Thyroid gland (tissue), 4 donors: ENCODE data around the gene TTC33. TPM values are rescaled to one million over a fixed set of nuclear protein-coding genes. Genes with fewer than 3 reads are reported as not detected.

ENCODE experiments used
- DNase-seq, 2 donors: peaks; one replicate each; pipeline ENCODE4 v3.0.0-alpha.2; 2019
- H3K27ac ChIP-seq, 3 donors: fragments of 200-600 bp; sonication (generic); 1 replicate in 2 of 3; 2 replicates in 1 of 3; pipeline ENCODE4 v1.5.1; 2016 to 2019; ENCODE audit warnings: mild to moderate bottlenecking in 1 of 3, moderate library complexity in 1 of 3
- H3K27me3 ChIP-seq: fragments of 200-600 bp; sonication (generic); one replicate; pipeline ENCODE4 v1.5.1; 2019
- H3K36me3 ChIP-seq, 2 donors: fragments of 200-600 bp; sonication (generic); one replicate each; pipeline ENCODE4 v1.5.1; 2016 to 2019
- H3K4me1 ChIP-seq, 2 donors: fragments of 200-600 bp; sonication (generic); one replicate each; pipeline ENCODE4 v1.5.1; 2017 to 2019
- H3K4me3 ChIP-seq, 3 donors: fragments of 200-600 bp; sonication (generic); replicated peaks in 1 of 3; 1 replicate in 2 of 3; 2 replicates in 1 of 3; pipeline ENCODE4 v1.5.1; 2016; ENCODE audit warnings: mild to moderate bottlenecking in 1 of 3
- H3K9me3 ChIP-seq: fragments of 200-600 bp; sonication (generic); one replicate; pipeline ENCODE4 v1.5.1; 2017
- CTCF ChIP-seq, 6 experiments: fragments of 200-600 bp in 3 of 6; fragments of 450-650 bp in 3 of 6; sonication (generic) in 3 of 6; IDR thresholded peaks; one replicate each; pipeline ENCODE4 v1.5.1; 2016 to 2019; ENCODE audit warnings: antibody characterized with exemption in 6 of 6, mild to moderate bottlenecking in 2 of 6, inconsistent platforms in 1 of 6, moderate library complexity in 1 of 6
- POLR2A ChIP-seq, 2 donors: fragments of 450-650 bp; IDR thresholded peaks; one replicate each; pipeline ENCODE4 v1.6.1; 2017; ENCODE audit warnings: antibody characterized with exemption in 2 of 2, mild to moderate bottlenecking in 2 of 2, moderate library complexity in 1 of 2
- WGBS, 2 donors: methylation state at CpG; one replicate each; pipeline ENCODE4 v1.1.5; 2017; 5-methylcytosine and 5-hydroxymethylcytosine counted together
- intact Hi-C: fragments of 100-400 bp; cut with DNase I; formaldehyde crosslinking; loops from one replicate; pipeline ENCODE4 v1.15.1; 2023
- total RNA-seq, 4 donors: library from RNA; depleted of rRNA; stranded (reverse); fragments of >200 nt; gene quantifications; one replicate each; pipeline ENCODE4 v1.2.3, GENCODE V29; 2016

The TTC33 gene
- total RNA-seq, 4 donors from 2014 or later, result 18.7 to 35.2 (median 24.9) TPM

- Histone ChIP-seq H3K27me3 (no peaks in the 10 kb centered on the region), H3K36me3 (no peaks in the 10 kb centered on the region), H3K9me3 (no peaks in the 10 kb centered on the region), H3K4me3 (no peak overlapping the region), H3K4me1 (no peaks in the 10 kb centered on the region), H3K27ac (no peak overlapping the region)
- TF ChIP-seq CTCF (IDR thresholded peaks at IDR 0.05) (no peak), POLR2A (IDR thresholded peaks at IDR 0.05) (no peak)
- DNase-seq, result no peak
- intact Hi-C loops, result no loop called here
- 65 to 91% methylated on average over 2 to 3 of the region's 3 CpGs for WGBS, 2 donors
These were observed 121.6 kb downstream of the TTC33 start for GRCh38 chr5:40634154-40634553.

- intact Hi-C loops, result no loop called here
- Histone ChIP-seq H3K27me3 (no peaks in the 10 kb centered on the region), H3K27ac (no peak overlapping the region), H3K9me3 (no peaks in the 10 kb centered on the region), H3K36me3 (no peaks in the 10 kb centered on the region), H3K4me3 (no peak overlapping the region), H3K4me1 (no peaks in the 10 kb centered on the region)
- DNase-seq, result no peak
- no peak for TF ChIP-seq POLR2A (IDR thresholded peaks at IDR 0.05)
- TF ChIP-seq CTCF (IDR thresholded peaks at IDR 0.05), result no peak
- WGBS, 2 donors, result 89 to 90% methylated on average over 7 of the region's 7 CpGs
These were observed 124.5 kb downstream of the TTC33 start for GRCh38 chr5:40631236-40631635.

- Histone ChIP-seq H3K27me3 (no peaks in the 10 kb centered on the region), H3K9me3 (no peaks in the 10 kb centered on the region), H3K36me3 (no peaks in the 10 kb centered on the region), H3K4me3 (no peak overlapping the region), H3K27ac (no peak overlapping the region), H3K4me1 (no peaks in the 10 kb centered on the region)
- TF ChIP-seq CTCF (IDR thresholded peaks at IDR 0.05) (no peak), POLR2A (IDR thresholded peaks at IDR 0.05) (no peak)
- DNase-seq, result no peak
- intact Hi-C loops, result no loop called here
These were observed 125.6 kb downstream of the TTC33 start for GRCh38 chr5:40630126-40630525.

GRCh38 chr5:40628407-40628806, 127.4 kb downstream of the TTC33 start:
- no peaks in the 10 kb centered on the region for H3K4me1 ChIP-seq
- no peak overlapping the region for H3K4me3 ChIP-seq
- H3K27ac ChIP-seq, result no peak overlapping the region
- TF ChIP-seq POLR2A (IDR thresholded peaks at IDR 0.05) (no peak), CTCF (IDR thresholded peaks at IDR 0.05) (no peak)
- no peaks in the 10 kb centered on the region for H3K9me3 ChIP-seq
- WGBS, 2 donors, result 89 to 97% methylated on average over 1 of the region's 1 CpG
- DNase-seq, result no peak
- H3K27me3 ChIP-seq, result no peaks in the 10 kb centered on the region
- intact Hi-C loops, result no loop called here
- no peaks in the 10 kb centered on the region for H3K36me3 ChIP-seq

- Histone ChIP-seq H3K27ac (no peak overlapping the region), H3K4me1 (no peaks in the 10 kb centered on the region), H3K36me3 (no peaks in the 10 kb centered on the region), H3K9me3 (no peaks in the 10 kb centered on the region), H3K27me3 (no peaks in the 10 kb centered on the region), H3K4me3 (no peak overlapping the region)
- DNase-seq, result no peak
- WGBS, 2 donors, result 72 to 80% methylated on average over 2 of the region's 2 CpGs
- intact Hi-C loops, result no loop called here
- no peak for TF ChIP-seq CTCF (IDR thresholded peaks at IDR 0.05)
- TF ChIP-seq POLR2A (IDR thresholded peaks at IDR 0.05), result no peak
These were observed 128.1 kb downstream of the TTC33 start for GRCh38 chr5:40627706-40628105.
